ENCODE measurements around the gene AANAT.

The AANAT gene

DNA sequence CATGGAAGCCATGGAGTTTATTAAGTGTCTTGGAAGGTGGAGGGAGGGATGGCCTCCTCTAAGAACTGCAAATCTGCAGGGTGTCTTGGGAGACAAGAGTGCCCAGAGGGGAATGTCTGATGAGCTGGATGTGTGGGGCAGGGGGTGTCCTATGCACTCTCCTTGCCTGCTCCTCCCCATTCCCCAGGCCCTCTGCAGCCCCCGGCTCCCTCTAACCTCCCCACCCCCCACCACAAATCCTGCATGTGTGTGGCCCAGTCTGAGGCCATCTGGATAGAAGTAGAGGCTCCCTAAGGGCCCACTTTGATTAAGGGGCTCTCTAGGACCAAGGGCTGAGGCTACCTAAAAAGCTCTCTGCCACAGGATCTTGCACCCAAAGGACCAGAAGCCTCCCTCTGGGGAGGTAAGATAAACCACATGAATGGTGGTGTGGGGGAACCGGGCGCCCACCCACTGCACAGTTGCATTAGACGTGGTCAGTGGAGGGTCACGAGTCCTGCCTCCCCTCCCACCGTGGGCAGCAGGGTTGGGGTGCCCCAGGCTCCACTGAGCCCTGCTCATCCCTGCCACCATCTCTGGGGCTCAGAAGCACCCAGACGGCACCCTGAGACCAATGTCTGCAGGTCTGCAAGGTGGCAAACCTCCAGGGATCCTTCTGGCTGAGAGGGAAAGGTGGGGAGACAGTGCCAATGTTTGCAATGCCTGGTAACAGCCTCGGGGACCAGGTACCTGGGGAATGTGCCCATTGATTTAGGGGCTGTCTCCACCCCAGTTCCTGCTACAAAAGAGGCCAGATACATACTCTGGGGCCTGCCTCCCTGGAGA, 618 bp downstream of the AANAT start:
- Histone ChIP-seq H3K9me3 (ENCODE audit: control insufficient read depth in 5 of 5, low read length in 5 of 5) (no peaks in the 10 kb centered on the region), H3K27ac (ENCODE audit: low read depth, low read length) (no peak overlapping the region), H3K4me1 (ENCODE audit: control insufficient read depth in 5 of 5, insufficient read depth in 5 of 5, low read length in 5 of 5) (peaks cover 0 to 5% (median 0%) of the 10 kb centered on the region in 5 donors), H3K36me3 (ENCODE audit: control insufficient read depth in 5 of 5, insufficient read depth in 5 of 5, low read length in 5 of 5) (peaks cover 0 to 39% (median 17%) of the 10 kb centered on the region in 5 donors), H3K27me3 (ENCODE audit: control insufficient read depth in 5 of 5, insufficient read depth in 4 of 5, low read length in 5 of 5) (peaks cover 0 to 4% (median 0%) of the 10 kb centered on the region in 5 donors), H3K4me3 (ENCODE audit: low read depth in 1 of 5, low read length in 5 of 5) (no peak overlapping the region), H3K9ac (ENCODE audit: low read length in 5 of 5) (no peak overlapping the region)

DNA sequence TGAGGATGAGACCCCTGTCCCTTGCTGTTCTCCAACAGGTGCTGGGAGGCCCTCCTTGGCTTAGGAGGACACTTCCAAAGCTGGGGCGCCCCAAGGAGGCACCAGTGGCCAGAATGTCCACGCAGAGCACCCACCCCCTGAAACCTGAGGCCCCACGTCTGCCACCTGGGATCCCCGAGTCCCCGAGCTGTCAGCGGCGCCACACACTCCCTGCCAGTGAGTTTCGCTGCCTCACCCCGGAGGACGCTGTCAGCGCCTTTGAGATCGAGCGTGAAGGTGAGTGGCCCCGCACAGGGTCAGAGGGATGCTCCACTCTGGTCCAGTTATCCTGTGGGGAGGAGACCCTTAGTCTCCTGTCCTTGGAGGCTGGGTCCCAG, 1.2 kb downstream of the AANAT start:
- Histone ChIP-seq H3K4me1 (ENCODE audit: control insufficient read depth in 5 of 5, insufficient read depth in 5 of 5, low read length in 5 of 5) (peaks cover 0 to 5% (median 0%) of the 10 kb centered on the region in 5 donors), H3K4me3 (ENCODE audit: low read depth in 1 of 5, low read length in 5 of 5) (no peak overlapping the region), H3K9me3 (ENCODE audit: control insufficient read depth in 5 of 5, low read length in 5 of 5) (no peaks in the 10 kb centered on the region), H3K9ac (ENCODE audit: low read length in 5 of 5) (no peak overlapping the region), H3K27ac (ENCODE audit: low read depth, low read length) (no peak overlapping the region), H3K36me3 (ENCODE audit: control insufficient read depth in 5 of 5, insufficient read depth in 5 of 5, low read length in 5 of 5) (peaks cover 0 to 45% (median 23%) of the 10 kb centered on the region in 5 donors), H3K27me3 (ENCODE audit: control insufficient read depth in 5 of 5, insufficient read depth in 4 of 5, low read length in 5 of 5) (peaks cover 0 to 4% (median 0%) of the 10 kb centered on the region in 5 donors)

DNA sequence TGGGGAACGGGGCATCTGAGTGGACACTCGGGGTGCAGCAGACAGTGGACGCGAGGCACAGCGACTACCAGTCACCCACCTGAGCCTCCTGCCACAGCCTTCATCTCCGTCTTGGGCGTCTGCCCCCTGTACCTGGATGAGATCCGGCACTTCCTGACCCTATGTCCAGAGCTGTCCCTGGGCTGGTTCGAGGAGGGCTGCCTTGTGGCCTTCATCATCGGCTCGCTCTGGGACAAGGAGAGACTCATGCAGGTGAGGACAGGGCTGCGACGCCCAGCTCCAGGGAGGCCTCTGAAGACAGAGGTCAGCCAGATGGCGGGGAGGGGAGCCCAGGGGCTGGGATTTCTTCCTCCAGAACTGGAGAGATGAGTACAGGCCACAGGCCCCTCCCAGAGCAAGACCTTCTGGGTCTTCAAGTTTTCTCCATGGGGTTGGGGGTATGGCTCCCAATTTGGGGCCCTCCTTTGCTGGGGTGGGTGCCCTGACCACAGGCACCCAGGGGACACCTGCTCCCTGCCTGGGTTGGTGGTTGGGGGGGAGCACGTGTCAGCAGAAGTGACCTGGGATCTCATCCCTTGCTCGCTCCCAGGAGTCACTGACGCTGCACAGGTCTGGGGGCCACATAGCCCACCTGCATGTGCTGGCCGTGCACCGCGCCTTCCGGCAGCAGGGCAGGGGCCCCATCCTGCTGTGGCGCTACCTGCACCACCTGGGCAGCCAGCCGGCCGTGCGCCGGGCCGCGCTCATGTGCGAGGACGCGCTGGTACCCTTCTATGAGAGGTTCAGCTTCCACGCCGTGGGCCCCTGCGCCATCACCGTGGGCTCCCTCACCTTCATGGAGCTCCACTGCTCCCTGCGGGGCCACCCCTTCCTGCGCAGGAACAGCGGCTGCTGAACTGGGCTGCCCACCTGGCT, 1.9 kb downstream of the AANAT start:
- peaks cover 0 to 5% (median 0%) of the 10 kb centered on the region in 5 donors for H3K4me1 ChIP-seq (ENCODE audit: control insufficient read depth in 5 of 5, insufficient read depth in 5 of 5, low read length in 5 of 5)
- H3K27me3 ChIP-seq (ENCODE audit: control insufficient read depth in 5 of 5, insufficient read depth in 4 of 5, low read length in 5 of 5), result peaks cover 0 to 4% (median 0%) of the 10 kb centered on the region in 5 donors
- no peak overlapping the region for H3K9ac ChIP-seq (ENCODE audit: low read length in 5 of 5)
- H3K27ac ChIP-seq (ENCODE audit: low read depth, low read length), result no peak overlapping the region
- H3K9me3 ChIP-seq (ENCODE audit: control insufficient read depth in 5 of 5, low read length in 5 of 5), result no peaks in the 10 kb centered on the region
- no peak overlapping the region for H3K4me3 ChIP-seq (ENCODE audit: low read depth in 1 of 5, low read length in 5 of 5)
- H3K36me3 ChIP-seq (ENCODE audit: control insufficient read depth in 5 of 5, insufficient read depth in 5 of 5, low read length in 5 of 5), result peaks cover 0 to 52% (median 29%) of the 10 kb centered on the region in 5 donors

DNA sequence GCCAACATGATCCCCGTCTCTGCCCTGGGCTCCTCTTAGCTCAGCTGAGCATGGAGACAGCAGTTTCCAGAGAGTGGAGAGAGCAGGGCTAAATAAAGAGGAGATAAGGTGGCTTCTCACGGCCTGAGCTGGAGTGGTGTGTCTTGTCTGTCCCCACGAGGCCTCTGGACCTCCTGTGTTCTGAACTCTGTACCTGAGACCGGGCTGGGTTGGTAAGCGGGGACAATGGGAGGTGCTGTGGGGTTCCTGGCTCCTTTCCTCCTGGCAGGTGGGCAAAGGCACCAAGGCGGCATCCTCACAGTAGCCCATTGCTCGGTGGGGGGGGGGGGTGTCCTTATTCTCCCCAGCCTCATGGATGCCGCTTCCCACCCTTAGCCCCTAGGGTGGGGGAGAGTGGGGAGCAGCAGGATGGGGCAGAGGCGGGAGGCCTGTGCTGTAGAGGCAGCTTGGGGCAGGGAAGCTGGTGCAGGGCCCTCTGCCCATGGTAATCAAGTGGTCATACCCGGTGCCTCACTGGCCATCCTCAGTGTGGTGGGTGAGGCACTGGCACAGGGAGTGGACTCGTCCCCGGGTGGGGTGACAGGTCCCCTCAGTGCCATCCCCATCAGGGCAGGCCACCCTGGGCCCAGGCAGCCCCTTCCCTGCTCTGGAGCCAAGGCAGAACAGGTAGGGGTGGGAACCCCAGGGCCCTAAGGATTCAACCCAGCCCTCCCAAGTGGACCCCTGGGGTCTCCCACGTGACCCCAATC, 2.8 kb downstream of the AANAT start:
- Histone ChIP-seq H3K4me3 (ENCODE audit: low read depth in 1 of 5, low read length in 5 of 5) (no peak overlapping the region), H3K4me1 (ENCODE audit: control insufficient read depth in 5 of 5, insufficient read depth in 5 of 5, low read length in 5 of 5) (peaks cover 0 to 5% (median 0%) of the 10 kb centered on the region in 5 donors), H3K9ac (ENCODE audit: low read length in 5 of 5) (no peak overlapping the region), H3K27me3 (ENCODE audit: control insufficient read depth in 5 of 5, insufficient read depth in 4 of 5, low read length in 5 of 5) (peaks cover 0 to 4% (median 0%) of the 10 kb centered on the region in 5 donors), H3K27ac (ENCODE audit: low read depth, low read length) (no peak overlapping the region), H3K36me3 (ENCODE audit: control insufficient read depth in 5 of 5, insufficient read depth in 5 of 5, low read length in 5 of 5) (peaks cover 0 to 61% (median 34%) of the 10 kb centered on the region in 5 donors), H3K9me3 (ENCODE audit: control insufficient read depth in 5 of 5, low read length in 5 of 5) (no peaks in the 10 kb centered on the region)

DNA sequence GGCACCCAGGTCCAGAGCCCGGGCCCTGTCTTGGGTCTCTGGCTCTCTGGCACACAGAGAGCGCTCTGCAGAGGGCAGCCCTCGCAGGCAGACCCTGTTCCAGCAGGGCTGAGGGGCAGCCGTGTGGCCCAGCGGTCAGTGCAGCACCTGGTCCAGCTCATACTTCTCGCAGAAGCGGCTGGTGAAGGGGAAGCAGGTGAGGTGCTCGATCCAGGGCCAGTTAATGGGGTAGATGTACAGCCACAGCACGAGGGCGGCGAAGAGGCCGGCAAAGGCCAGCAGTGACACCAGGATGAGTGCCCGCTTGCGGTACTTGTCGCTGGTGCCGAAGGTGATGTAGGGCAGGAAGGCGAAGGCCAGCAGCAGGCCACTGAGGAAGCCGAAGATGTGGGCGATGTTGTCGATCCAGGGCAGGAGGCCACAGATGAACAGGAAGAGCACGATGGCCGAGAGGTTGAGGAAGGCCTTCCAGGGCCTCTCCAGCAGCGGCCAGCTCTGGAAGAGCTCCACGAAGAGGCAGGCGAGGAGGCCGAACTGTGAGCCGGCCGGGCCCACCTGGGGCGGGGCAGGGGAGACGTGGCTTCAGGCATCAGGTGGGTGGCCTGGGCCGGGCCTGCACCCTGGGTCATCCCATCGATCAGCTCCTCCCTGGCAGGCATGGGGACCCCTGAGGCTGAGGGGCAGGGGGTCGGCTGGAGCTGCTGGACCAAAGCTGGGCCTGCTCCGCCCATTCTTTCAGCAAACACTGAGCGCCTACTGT, 4.3 kb downstream of the AANAT start:
- peaks cover 0 to 4% (median 0%) of the 10 kb centered on the region in 5 donors for H3K27me3 ChIP-seq (ENCODE audit: control insufficient read depth in 5 of 5, insufficient read depth in 4 of 5, low read length in 5 of 5)
- no peaks in the 10 kb centered on the region for H3K9me3 ChIP-seq (ENCODE audit: control insufficient read depth in 5 of 5, low read length in 5 of 5)
- H3K4me3 ChIP-seq (ENCODE audit: low read depth in 1 of 5, low read length in 5 of 5), result no peak overlapping the region
- peaks cover 0 to 71% (median 36%) of the 10 kb centered on the region in 5 donors for H3K36me3 ChIP-seq (ENCODE audit: control insufficient read depth in 5 of 5, insufficient read depth in 5 of 5, low read length in 5 of 5)
- H3K9ac ChIP-seq (ENCODE audit: low read length in 5 of 5), result no peak overlapping the region
- H3K27ac ChIP-seq (ENCODE audit: low read depth, low read length), result no peak overlapping the region
- no peaks in the 10 kb centered on the region for H3K4me1 ChIP-seq (ENCODE audit: control insufficient read depth in 5 of 5, insufficient read depth in 5 of 5, low read length in 5 of 5)

DNA sequence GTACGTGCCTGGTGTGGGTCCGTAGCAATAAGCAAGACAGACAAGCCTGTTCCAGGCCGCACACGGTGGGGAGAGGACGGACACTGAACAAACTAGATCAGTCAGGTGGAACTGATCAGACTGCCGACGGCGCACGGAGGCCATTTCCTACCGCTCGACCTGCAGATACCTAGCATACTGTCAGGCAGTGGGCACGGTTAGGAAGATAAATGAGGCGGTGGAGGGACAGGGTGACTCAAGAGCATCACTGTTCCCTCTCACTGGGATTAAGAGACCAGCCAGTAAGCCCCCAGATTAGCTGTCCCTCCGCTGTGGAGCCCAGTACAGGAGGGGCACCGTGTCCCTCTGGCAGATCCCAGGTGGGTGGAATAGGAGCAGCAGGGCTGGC, 4.8 kb downstream of the AANAT start:
- H3K4me3 ChIP-seq (ENCODE audit: low read depth in 1 of 5, low read length in 5 of 5), result no peak overlapping the region
- H3K9ac ChIP-seq (ENCODE audit: low read length in 5 of 5), result no peak overlapping the region
- H3K27me3 ChIP-seq (ENCODE audit: control insufficient read depth in 5 of 5, insufficient read depth in 4 of 5, low read length in 5 of 5), result peaks cover 0 to 4% (median 0%) of the 10 kb centered on the region in 5 donors
- H3K27ac ChIP-seq (ENCODE audit: low read depth, low read length), result no peak overlapping the region
- H3K9me3 ChIP-seq (ENCODE audit: control insufficient read depth in 5 of 5, low read length in 5 of 5), result no peaks in the 10 kb centered on the region
- H3K36me3 ChIP-seq (ENCODE audit: control insufficient read depth in 5 of 5, insufficient read depth in 5 of 5, low read length in 5 of 5), result peaks cover 0 to 75% (median 38%) of the 10 kb centered on the region in 5 donors
- no peaks in the 10 kb centered on the region for H3K4me1 ChIP-seq (ENCODE audit: control insufficient read depth in 5 of 5, insufficient read depth in 5 of 5, low read length in 5 of 5)

DNA sequence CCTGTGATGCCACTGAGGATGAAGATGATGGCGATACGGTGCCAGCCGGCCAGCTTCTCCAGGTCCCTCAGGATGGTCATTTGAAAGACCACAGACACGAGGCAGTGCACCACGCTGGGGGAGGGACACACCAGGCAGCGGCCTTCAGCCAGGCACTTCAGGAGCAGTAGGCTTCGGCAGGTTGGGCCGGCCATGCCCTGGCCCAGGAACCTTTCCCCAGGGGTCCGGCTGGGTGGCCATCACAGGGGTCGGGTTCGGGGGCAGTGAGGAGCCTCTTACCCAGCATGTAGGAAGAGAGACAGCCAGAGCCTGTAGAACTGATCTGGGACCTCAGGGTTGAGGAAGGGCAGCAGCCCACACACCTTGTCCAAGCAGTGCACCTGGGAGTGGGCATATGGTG, 5.3 kb downstream of the AANAT start:
- Histone ChIP-seq H3K9me3 (ENCODE audit: control insufficient read depth in 5 of 5, low read length in 5 of 5) (no peaks in the 10 kb centered on the region), H3K4me1 (ENCODE audit: control insufficient read depth in 5 of 5, insufficient read depth in 5 of 5, low read length in 5 of 5) (peaks cover 0 to 2% (median 0%) of the 10 kb centered on the region in 5 donors), H3K27ac (ENCODE audit: low read depth, low read length) (no peak overlapping the region), H3K36me3 (ENCODE audit: control insufficient read depth in 5 of 5, insufficient read depth in 5 of 5, low read length in 5 of 5) (peaks cover 0 to 78% (median 41%) of the 10 kb centered on the region in 5 donors), H3K4me3 (ENCODE audit: low read depth in 1 of 5, low read length in 5 of 5) (no peak overlapping the region), H3K27me3 (ENCODE audit: control insufficient read depth in 5 of 5, insufficient read depth in 4 of 5, low read length in 5 of 5) (peaks cover 0 to 4% (median 0%) of the 10 kb centered on the region in 5 donors), H3K9ac (ENCODE audit: low read length in 5 of 5) (no peak overlapping the region)

DNA sequence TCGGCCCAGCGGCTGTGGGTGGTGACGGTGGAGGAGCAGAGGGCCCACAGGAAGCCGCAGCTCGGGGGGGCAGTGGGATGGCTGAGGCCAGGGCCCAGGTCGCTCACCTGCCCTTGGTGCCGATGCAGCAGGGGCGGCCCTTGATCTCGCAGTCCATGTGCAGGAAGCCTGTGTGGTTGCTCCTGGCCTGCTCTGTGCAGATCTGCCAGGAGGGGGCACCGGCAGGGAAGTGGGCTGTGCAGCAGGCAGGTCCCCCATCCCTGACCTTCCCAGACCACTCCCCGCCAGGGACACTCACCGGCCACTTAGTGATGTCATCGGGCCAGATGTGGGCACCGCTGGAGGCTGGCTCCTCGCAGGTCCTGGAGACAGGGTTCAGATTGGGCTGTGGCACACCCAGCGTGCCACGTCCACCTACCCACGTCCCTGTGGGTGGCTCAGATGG, 6.2 kb downstream of the AANAT start:
- peaks cover 0 to 84% (median 41%) of the 10 kb centered on the region in 5 donors for H3K36me3 ChIP-seq (ENCODE audit: control insufficient read depth in 5 of 5, insufficient read depth in 5 of 5, low read length in 5 of 5)
- no peaks in the 10 kb centered on the region for H3K9me3 ChIP-seq (ENCODE audit: control insufficient read depth in 5 of 5, low read length in 5 of 5)
- no peak overlapping the region for H3K9ac ChIP-seq (ENCODE audit: low read length in 5 of 5)
- no peak overlapping the region for H3K27ac ChIP-seq (ENCODE audit: low read depth, low read length)
- no peak overlapping the region for H3K4me3 ChIP-seq (ENCODE audit: low read depth in 1 of 5, low read length in 5 of 5)
- peaks cover 0 to 5% (median 0%) of the 10 kb centered on the region in 5 donors for H3K4me1 ChIP-seq (ENCODE audit: control insufficient read depth in 5 of 5, insufficient read depth in 5 of 5, low read length in 5 of 5)
- H3K27me3 ChIP-seq (ENCODE audit: control insufficient read depth in 5 of 5, insufficient read depth in 4 of 5, low read length in 5 of 5), result peaks cover 0 to 4% (median 0%) of the 10 kb centered on the region in 5 donors

DNA sequence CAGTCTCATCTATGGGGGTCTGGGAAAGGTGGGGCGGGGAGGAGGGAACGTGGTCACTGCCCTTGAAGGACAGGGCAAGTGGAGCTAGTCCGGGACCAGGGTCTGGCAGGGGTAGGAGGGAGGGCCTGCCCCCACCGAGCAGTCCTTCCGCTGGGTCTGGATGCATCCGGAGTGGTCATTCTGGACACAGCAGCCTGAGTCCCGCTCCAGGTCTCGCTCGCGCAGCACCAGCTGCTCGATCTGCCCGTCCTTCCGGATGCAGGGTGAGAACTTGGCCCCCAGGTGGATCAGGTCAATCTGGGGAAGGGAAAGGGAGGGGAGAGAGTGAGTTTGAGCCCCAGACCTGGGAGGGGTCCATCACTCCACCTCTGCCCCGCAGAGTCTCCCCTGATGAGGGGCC, 6.8 kb downstream of the AANAT start:
- Histone ChIP-seq H3K9ac (ENCODE audit: low read length in 5 of 5) (no peak overlapping the region), H3K36me3 (ENCODE audit: control insufficient read depth in 5 of 5, insufficient read depth in 5 of 5, low read length in 5 of 5) (peaks cover 0 to 87% (median 44%) of the 10 kb centered on the region in 5 donors), H3K27me3 (ENCODE audit: control insufficient read depth in 5 of 5, insufficient read depth in 4 of 5, low read length in 5 of 5) (peaks cover 0 to 4% (median 0%) of the 10 kb centered on the region in 5 donors), H3K4me3 (ENCODE audit: low read depth in 1 of 5, low read length in 5 of 5) (no peak overlapping the region), H3K9me3 (ENCODE audit: control insufficient read depth in 5 of 5, low read length in 5 of 5) (no peaks in the 10 kb centered on the region), H3K27ac (ENCODE audit: low read depth, low read length) (no peak overlapping the region), H3K4me1 (ENCODE audit: control insufficient read depth in 5 of 5, insufficient read depth in 5 of 5, low read length in 5 of 5) (peaks cover 0 to 5% (median 0%) of the 10 kb centered on the region in 5 donors)
